SK-N-SH (cell line): Measurements from ENCODE around the gene AGO4. TPM values are rescaled to one million over a fixed set of nuclear protein-coding genes. Genes with fewer than 3 reads are reported as not detected.

Source experiments
- CTCF ChIA-PET: fragments of 300-600, 350-600 bp; formaldehyde crosslinking; extraction: SDS; loops from one replicate; lab custom pipeline; 2021; lab: Yijun Ruan, JAX
- POLR2A ChIA-PET: fragments of 350-600 bp; sonication (Branson Sonifier 250); formaldehyde crosslinking; extraction: SDS; loops from one replicate; lab custom pipeline; 2020; ENCODE audit warnings: antibody characterized with exemption, inconsistent platforms; lab: Yijun Ruan, JAX
- DNase-seq: peaks from one replicate; pipeline ENCODE4 v3.0.0; 2012
- H2AFZ ChIP-seq: fragments of 200-600 bp; sonication (generic); 2 replicates; pipeline ENCODE4 v1.8.1; 2016; ENCODE audit warnings: antibody characterized with exemption, mild to moderate bottlenecking, low read depth
- H3F3A ChIP-seq: fragments of 200-600 bp; sonication (generic); replicated peaks from 2 replicates; pipeline ENCODE3; 2016; ENCODE audit warnings: antibody characterized with exemption, mild to moderate bottlenecking; ENCODE audit not compliant: insufficient read depth
- H3K27ac ChIP-seq, 2 experiments: fragments of 200-500 bp in 1 of 2; fragments of 200-600 bp in 1 of 2; sonication (Bioruptor generic) in 1 of 2; sonication (generic), shearing (Covaris generic) in 1 of 2; 2 replicates each; pipeline versions ENCODE4 v1.5.1 to v1.6.1; 2014 to 2016; ENCODE audit warnings: low read depth in 2 of 2, inconsistent platforms in 1 of 2, low read length in 1 of 2, mild to moderate bottlenecking in 1 of 2, mixed read lengths in 1 of 2
- H3K27me3 ChIP-seq: fragments of 200-600 bp; sonication (generic), shearing (Covaris generic); 2 replicates; pipeline ENCODE4 v1.6.1; 2016; ENCODE audit warnings: mixed run types; ENCODE audit not compliant: insufficient read depth
- H3K36me3 ChIP-seq, 2 experiments: fragments of 200-500 bp in 1 of 2; fragments of 200-600 bp in 1 of 2; sonication (Bioruptor generic) in 1 of 2; sonication (generic) in 1 of 2; replicated peaks in 1 of 2; 2 replicates each; pipeline versions ENCODE3 to v1.5.1; 2014 to 2016; ENCODE audit warnings: low read length in 1 of 2, mild to moderate bottlenecking in 1 of 2; ENCODE audit not compliant: insufficient read depth in 2 of 2, control insufficient read depth in 1 of 2
- H3K4me1 ChIP-seq, 2 experiments: fragments of 200-500 bp in 1 of 2; fragments of 200-600 bp in 1 of 2; sonication (Bioruptor generic) in 1 of 2; sonication (generic), shearing (Covaris generic) in 1 of 2; 2 replicates each; pipeline versions ENCODE4 v1.5.1 to v1.6.1; 2014 to 2016; ENCODE audit warnings: low read depth in 1 of 2, low read length in 1 of 2, mixed run types in 1 of 2; ENCODE audit not compliant: insufficient read depth in 2 of 2, control insufficient read depth in 1 of 2
- H3K4me2 ChIP-seq: fragments of 200-600 bp; sonication (generic), shearing (Covaris generic); 2 replicates; pipeline ENCODE4 v1.6.1; 2017; ENCODE audit warnings: mixed run types
- H3K4me3 ChIP-seq, 2 experiments: fragments of 200-500 bp in 1 of 2; fragments of 200-600 bp in 1 of 2; sonication (Bioruptor generic) in 1 of 2; sonication (generic), shearing (Covaris generic) in 1 of 2; 2 replicates each; pipeline versions ENCODE4 v1.5.1 to v1.8.1; 2014 to 2016; ENCODE audit warnings: low read depth in 2 of 2, inconsistent platforms in 1 of 2, low read length in 1 of 2, mild to moderate bottlenecking in 1 of 2, mixed read lengths in 1 of 2, moderate library complexity in 1 of 2
- H3K79me2 ChIP-seq: fragments of 200-600 bp; sonication (generic); 2 replicates; pipeline ENCODE4 v1.8.1; 2017; ENCODE audit warnings: mild to moderate bottlenecking; ENCODE audit not compliant: insufficient read depth
- H3K9ac ChIP-seq: fragments of 200-600 bp; sonication (generic); 2 replicates; pipeline ENCODE4 v1.6.1; 2017; ENCODE audit warnings: mixed run types
- H3K9me2 ChIP-seq: fragments of 200-600 bp; sonication (generic); 2 replicates; pipeline ENCODE4 v1.6.1; 2017; ENCODE audit warnings: mixed run types
- H3K9me3 ChIP-seq: fragments of 200-600 bp; sonication (generic); 2 replicates; pipeline ENCODE4 v1.6.1; 2017; ENCODE audit warnings: mixed run types, mild to moderate bottlenecking, moderate library complexity
- H4K20me1 ChIP-seq: fragments of 200-600 bp; sonication (generic); 2 replicates; pipeline ENCODE4 v1.6.1; 2017; ENCODE audit warnings: mild to moderate bottlenecking, mixed run types; ENCODE audit not compliant: insufficient read depth
- CHD2 ChIP-seq: fragments of 150-350 bp; IDR thresholded peaks from 2 replicates; pipeline ENCODE4 v1.6.1; 2018; ENCODE audit warnings: low read length; ENCODE audit not compliant: partially characterized antibody
- EP300 ChIP-seq, 2 experiments: IDR thresholded peaks; 2 replicates each; pipeline versions ENCODE4 v1.4.0 to v1.6.1; 2012; ENCODE audit warnings: borderline replicate concordance in 1 of 2, low read depth in 1 of 2, low read length in 1 of 2
- EZH2phosphoT487 ChIP-seq: fragments of 200-600 bp; sonication (generic); IDR thresholded peaks from 2 replicates; pipeline ENCODE4 v1.6.1; 2017; ENCODE audit warnings: low read depth, mixed run types, mild to moderate bottlenecking, antibody characterized with exemption, moderate library complexity, borderline replicate concordance
- MXI1 ChIP-seq: IDR thresholded peaks from 2 replicates; pipeline ENCODE4 v1.6.1; 2012; ENCODE audit warnings: mild to moderate bottlenecking, low read depth, low read length, improper control_type of control experiment
- NFIC ChIP-seq: IDR thresholded peaks from 2 replicates; pipeline ENCODE4 v1.4.0; 2012; ENCODE audit warnings: borderline replicate concordance
- NRF1 ChIP-seq: IDR thresholded peaks from 2 replicates; pipeline ENCODE4 v1.6.1; 2012; ENCODE audit warnings: low read depth, mild to moderate bottlenecking, low read length
- RFX5 ChIP-seq: IDR thresholded peaks from 2 replicates; pipeline ENCODE4 v1.6.1; 2012; ENCODE audit warnings: mild to moderate bottlenecking, improper control_type of control experiment, low read length
- SIN3A ChIP-seq: IDR thresholded peaks from 2 replicates; pipeline ENCODE4 v1.6.1; 2012; ENCODE audit warnings: low read depth, mild to moderate bottlenecking, low read length, moderate library complexity, borderline replicate concordance
- SMC3 ChIP-seq: IDR thresholded peaks from 2 replicates; pipeline ENCODE4 v1.6.1; 2012; ENCODE audit warnings: low read depth, low read length, improper control_type of control experiment
- TCF12 ChIP-seq: IDR thresholded peaks from 2 replicates; pipeline ENCODE4 v1.4.0; 2012
- WGBS: methylation state at CpG from one replicate; pipeline ENCODE4 v1.1.6; 2017; ENCODE audit warnings: low lambda C conversion rate; 5-methylcytosine and 5-hydroxymethylcytosine counted together
- polyA plus RNA-seq, 3 experiments: library from polyadenylated mRNA; depleted of rRNA; stranded (reverse); fragments of >200 nt; gene quantifications; 2 replicates each; pipeline ENCODE4 v1.2.3, GENCODE V29; 2012
- TF ChIP-seq, protein P1 (sequence below): fragments of 200-600 bp; sonication (generic); IDR thresholded peaks from 2 replicates; pipeline ENCODE4 v1.6.1; 2017; ENCODE audit warnings: antibody characterized with exemption, mild to moderate bottlenecking, moderate library complexity
- TF ChIP-seq, protein P2 (sequence below): fragments of 150-350 bp; IDR thresholded peaks from 2 replicates; pipeline ENCODE4 v1.6.1; 2017; ENCODE audit warnings: antibody characterized with exemption, low read length, low read depth, borderline replicate concordance
- TF ChIP-seq, protein P3 (sequence below): fragments of 150-350 bp; IDR thresholded peaks from 2 replicates; pipeline ENCODE4 v1.6.1; 2016; ENCODE audit warnings: mild to moderate bottlenecking, low read depth, low read length

AGO4 gene
- polyA plus RNA-seq, 1 of the 3 experiments (the other 2 are of a cell fraction), result 4.8 TPM

DNA sequence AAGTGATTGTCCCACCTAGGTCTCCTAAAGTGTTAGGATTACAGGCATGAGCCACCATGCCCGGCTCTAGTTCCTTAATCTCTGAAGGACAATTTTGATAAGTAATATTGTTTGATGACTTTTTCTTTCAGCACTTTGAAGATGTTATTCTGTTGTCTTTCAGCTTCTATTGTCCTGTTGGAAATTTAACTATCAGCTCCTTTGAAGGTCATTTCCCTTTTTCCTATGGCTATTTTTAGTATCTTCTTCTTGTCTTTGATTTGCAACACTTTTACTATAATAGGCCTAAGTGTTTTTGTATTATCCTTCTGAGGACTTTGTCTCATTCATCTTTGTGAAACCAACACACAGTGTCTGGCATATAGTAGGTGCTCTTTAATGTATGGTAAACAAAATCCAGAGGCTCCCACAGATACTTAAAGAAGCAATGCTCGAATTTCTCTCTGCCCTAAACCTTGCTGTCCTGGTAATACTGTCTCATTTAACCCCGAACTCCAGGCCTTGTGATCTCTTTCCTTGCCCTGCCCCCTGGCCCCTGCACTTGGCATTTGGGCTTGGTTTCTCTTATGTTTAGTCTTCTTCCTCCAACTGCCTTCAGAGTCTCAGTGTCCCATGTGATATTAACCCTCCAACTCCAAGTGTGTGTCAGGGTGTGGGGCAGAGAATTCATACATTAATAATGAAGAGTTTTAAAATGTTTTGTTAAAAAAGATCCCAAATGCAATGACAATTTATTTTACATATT, 56.2 kb downstream of the AGO4 start (continued):
- TF ChIP-seq EZH2phosphoT487, result no peak

DNA sequence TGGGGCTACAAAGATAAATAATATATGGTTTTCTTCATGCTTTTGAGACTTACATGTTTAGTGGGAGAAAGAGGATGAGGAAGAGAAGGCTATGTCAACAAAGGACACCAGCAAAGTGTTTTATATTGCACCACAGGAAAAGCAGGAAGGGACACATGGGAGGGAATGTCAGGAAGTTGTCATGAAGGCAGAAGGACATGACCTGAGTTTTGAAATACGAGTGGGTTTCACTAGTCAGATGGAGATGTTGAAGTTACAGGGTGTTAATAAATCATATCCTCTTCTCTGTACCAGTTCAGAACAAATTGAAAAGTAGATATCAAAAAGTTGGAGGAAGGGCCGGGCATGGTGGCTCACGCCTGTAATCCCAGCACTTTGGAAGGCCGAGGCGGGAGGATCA, 57.0 kb downstream of the AGO4 start:
- Histone ChIP-seq H3K79me2 (no peaks in the 10 kb centered on the region), H3K27me3 (no peaks in the 10 kb centered on the region), H3F3A (no peaks in the 10 kb centered on the region), H2AFZ (no peak overlapping the region), H3K9me2 (no peaks in the 10 kb centered on the region), H3K4me3 (no peak overlapping the region), H3K9me3 (no peaks in the 10 kb centered on the region), H3K9ac (no peak overlapping the region), H3K4me2 (no peak overlapping the region), H3K4me1 (no peaks in the 10 kb centered on the region), H3K27ac (no peak overlapping the region), H4K20me1 (no peaks in the 10 kb centered on the region), H3K36me3 (no peaks in the 10 kb centered on the region)
- ChIA-PET CTCF (interaction anchor here (1.2 kb wide), 1 partner anchor 18 kb away, joined by 3 read pairs; no protein-coding TSS in a partner anchor), POLR2A (no interaction called here)
- DNase-seq, result no peak
- no peak for TF ChIP-seq CHD2
- TF ChIP-seq, protein P1, sequence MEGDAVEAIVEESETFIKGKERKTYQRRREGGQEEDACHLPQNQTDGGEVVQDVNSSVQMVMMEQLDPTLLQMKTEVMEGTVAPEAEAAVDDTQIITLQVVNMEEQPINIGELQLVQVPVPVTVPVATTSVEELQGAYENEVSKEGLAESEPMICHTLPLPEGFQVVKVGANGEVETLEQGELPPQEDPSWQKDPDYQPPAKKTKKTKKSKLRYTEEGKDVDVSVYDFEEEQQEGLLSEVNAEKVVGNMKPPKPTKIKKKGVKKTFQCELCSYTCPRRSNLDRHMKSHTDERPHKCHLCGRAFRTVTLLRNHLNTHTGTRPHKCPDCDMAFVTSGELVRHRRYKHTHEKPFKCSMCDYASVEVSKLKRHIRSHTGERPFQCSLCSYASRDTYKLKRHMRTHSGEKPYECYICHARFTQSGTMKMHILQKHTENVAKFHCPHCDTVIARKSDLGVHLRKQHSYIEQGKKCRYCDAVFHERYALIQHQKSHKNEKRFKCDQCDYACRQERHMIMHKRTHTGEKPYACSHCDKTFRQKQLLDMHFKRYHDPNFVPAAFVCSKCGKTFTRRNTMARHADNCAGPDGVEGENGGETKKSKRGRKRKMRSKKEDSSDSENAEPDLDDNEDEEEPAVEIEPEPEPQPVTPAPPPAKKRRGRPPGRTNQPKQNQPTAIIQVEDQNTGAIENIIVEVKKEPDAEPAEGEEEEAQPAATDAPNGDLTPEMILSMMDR, result no peak
- TF ChIP-seq, protein P2, sequence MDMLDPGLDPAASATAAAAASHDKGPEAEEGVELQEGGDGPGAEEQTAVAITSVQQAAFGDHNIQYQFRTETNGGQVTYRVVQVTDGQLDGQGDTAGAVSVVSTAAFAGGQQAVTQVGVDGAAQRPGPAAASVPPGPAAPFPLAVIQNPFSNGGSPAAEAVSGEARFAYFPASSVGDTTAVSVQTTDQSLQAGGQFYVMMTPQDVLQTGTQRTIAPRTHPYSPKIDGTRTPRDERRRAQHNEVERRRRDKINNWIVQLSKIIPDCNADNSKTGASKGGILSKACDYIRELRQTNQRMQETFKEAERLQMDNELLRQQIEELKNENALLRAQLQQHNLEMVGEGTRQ, result no peak
- TF ChIP-seq RFX5, result no peak
- no peak for TF ChIP-seq SMC3
- no peak for TF ChIP-seq TCF12
- TF ChIP-seq MXI1, result no peak
- TF ChIP-seq, protein P3, sequence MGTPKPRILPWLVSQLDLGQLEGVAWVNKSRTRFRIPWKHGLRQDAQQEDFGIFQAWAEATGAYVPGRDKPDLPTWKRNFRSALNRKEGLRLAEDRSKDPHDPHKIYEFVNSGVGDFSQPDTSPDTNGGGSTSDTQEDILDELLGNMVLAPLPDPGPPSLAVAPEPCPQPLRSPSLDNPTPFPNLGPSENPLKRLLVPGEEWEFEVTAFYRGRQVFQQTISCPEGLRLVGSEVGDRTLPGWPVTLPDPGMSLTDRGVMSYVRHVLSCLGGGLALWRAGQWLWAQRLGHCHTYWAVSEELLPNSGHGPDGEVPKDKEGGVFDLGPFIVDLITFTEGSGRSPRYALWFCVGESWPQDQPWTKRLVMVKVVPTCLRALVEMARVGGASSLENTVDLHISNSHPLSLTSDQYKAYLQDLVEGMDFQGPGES, result no peak
- TF ChIP-seq NFIC, result no peak
- TF ChIP-seq SIN3A, result no peak
- no peak for TF ChIP-seq EP300 (IDR thresholded peaks at IDR 0.05; ENCODE audit: borderline replicate concordance in 1 of 2, low read depth in 1 of 2, low read length in 1 of 2)
- no peak for TF ChIP-seq NRF1
- 90% methylated on average over 5 of the region's 5 CpGs for WGBS
